Measurements from ENCODE around the gene ACVR1. TPM values are rescaled to one million over a fixed set of nuclear protein-coding genes. Genes with fewer than 3 reads are reported as not detected.
A peak's percentile ranks its signal among the peaks of the same experiment; 100 is the strongest.

ACVR1 gene
- total and polyA plus RNA-seq, 2 of the 13 experiments (the other 11 are each of a cell fraction or from before 2014, with no cell fraction given) = 2.3 to 5.4 TPM

GRCh38 chr2:157839822-157840221 is 36.3 kb downstream of the ACVR1 start:
- Histone ChIP-seq H3K27me3 (ENCODE audit: control insufficient read depth in 1 of 2, insufficient read depth in 2 of 2, low read length in 2 of 2) (no peaks in the 10 kb centered on the region), H3K4me1 (ENCODE audit: insufficient read depth, low read length) (peaks cover 76% of the 10 kb centered on the region), H3K4me2 (ENCODE audit: low read depth, low read length) (0 out of 2 replicates have a peak overlapping the region, but pooled peaks have one; percentile 96), H3K27ac (ENCODE audit: extremely low read length, insufficient read depth, low read length) (peak overlapping the region; percentile 85), H4K20me1 (ENCODE audit: insufficient read depth, low read length) (no peaks in the 10 kb centered on the region), H3K36me3 (replicated peaks in 1 of 2; ENCODE audit: control insufficient read depth in 1 of 2, insufficient read depth in 2 of 2, low read length in 2 of 2) (no peaks in the 10 kb centered on the region), H2AFZ (ENCODE audit: low read length) (no peak overlapping the region), H3K4me3 (replicated peaks in 1 of 3; ENCODE audit: insufficient read depth in 1 of 3, low read depth in 2 of 3, low read length in 3 of 3) (no peak overlapping the region), H3K9ac (ENCODE audit: insufficient read depth, low read depth, low read length) (no peak overlapping the region), H3K79me2 (ENCODE audit: insufficient read depth, low read length) (no peaks in the 10 kb centered on the region), H3K9me3 (ENCODE audit: low read length) (no peaks in the 10 kb centered on the region)
- 95% methylated on average over 2 of the region's 2 CpGs for WGBS (ENCODE audit: low lambda C conversion rate)
- in situ Hi-C loops (cut with HindIII; ENCODE audit: extremely low pct_ligation_motif_present, low pct_unique_long_range_greater_than_20kb) (no loop called here), intact Hi-C loops (cut with micrococcal nuclease; ENCODE audit: unreplicated experiment) (loop anchor here (5.0 kb wide), 1 partner anchor 58 kb away; no protein-coding TSS in a partner anchor)
- TF ChIP-seq NFATC3 (CRISPR knock-in tag; IDR thresholded peaks at IDR 0.05) (0 out of 2 replicates have a peak, but pooled peaks have one; percentile 57), ZNF337 (CRISPR knock-in tag; IDR thresholded peaks at IDR 0.05; ENCODE audit: borderline replicate concordance, low read depth) (0 out of 2 replicates have a peak, but pooled peaks have one; percentile 59), TMF1 (CRISPR knock-in tag; IDR thresholded peaks at IDR 0.05; ENCODE audit: low read depth) (no peak), SRSF9 (IDR thresholded peaks at IDR 0.05; ENCODE audit: borderline replicate concordance, insufficient read depth, low read depth, low read length, poor library complexity, severe bottlenecking) (no peak)
- no TSS peak for BruUV-seq (replicated peaks)
- DNase-seq (ENCODE audit: low spot score) (no peak), FAIRE-seq (no peak), ATAC-seq (no peak)
- ChIA-PET CTCF (ENCODE audit: low intra/inter-chr PET ratio, low total read pairs) (no interaction called here), POLR2A (interaction anchor here (0.7 to 4.0 kb wide), 3 partner anchors 36 to 37 kb away, joined by 3 to 26 read pairs (median 4); partner anchors contain the start of gene ACVR1)

- Histone ChIP-seq H3K27me3 (ENCODE audit: control insufficient read depth in 1 of 2, insufficient read depth in 2 of 2, low read length in 2 of 2) (no peaks in the 10 kb centered on the region), H3K36me3 (replicated peaks in 1 of 2; ENCODE audit: control insufficient read depth in 1 of 2, insufficient read depth in 2 of 2, low read length in 2 of 2) (no peaks in the 10 kb centered on the region), H3K79me2 (ENCODE audit: insufficient read depth, low read length) (no peaks in the 10 kb centered on the region), H3K9me3 (ENCODE audit: low read length) (no peaks in the 10 kb centered on the region), H3K4me2 (ENCODE audit: low read depth, low read length) (peak overlapping the region; percentile 96; the same call in 1 of the 2 replicates), H3K27ac (ENCODE audit: extremely low read length, insufficient read depth, low read length) (peak overlapping the region; percentile 85), H3K4me1 (ENCODE audit: insufficient read depth, low read length) (peaks cover 76% of the 10 kb centered on the region), H3K4me3 (replicated peaks in 1 of 3; ENCODE audit: insufficient read depth in 1 of 3, low read depth in 2 of 3, low read length in 3 of 3) (no peak overlapping the region), H2AFZ (ENCODE audit: low read length) (no peak overlapping the region), H4K20me1 (ENCODE audit: insufficient read depth, low read length) (no peaks in the 10 kb centered on the region), H3K9ac (ENCODE audit: insufficient read depth, low read depth, low read length) (no peak overlapping the region)
- in situ Hi-C loops (cut with HindIII; ENCODE audit: extremely low pct_ligation_motif_present, low pct_unique_long_range_greater_than_20kb) (no loop called here), intact Hi-C loops (cut with micrococcal nuclease; ENCODE audit: unreplicated experiment) (loop anchor here (5.0 kb wide), 1 partner anchor 57 kb away; no protein-coding TSS in a partner anchor)
- FAIRE-seq = no peak
- DNase-seq (ENCODE audit: low spot score) = peak; percentile 70
- 52% methylated on average over 5 of the region's 5 CpGs for WGBS (ENCODE audit: low lambda C conversion rate)
- CTCF ChIA-PET (ENCODE audit: low intra/inter-chr PET ratio, low total read pairs) = no interaction called here
- peak; percentile 65 for ATAC-seq
- POLR2A ChIA-PET = interaction anchor here (1.4 to 4.0 kb wide), 2 partner anchors 36 to 292 kb away, joined by 3 to 26 read pairs; partner anchors contain the start of gene ACVR1
- BruUV-seq (replicated peaks) = no TSS peak
- TF ChIP-seq ZBTB21 (CRISPR knock-in tag; IDR thresholded peaks at IDR 0.05) (no peak), HOXA3 (CRISPR knock-in tag; IDR thresholded peaks at IDR 0.05) (peak; percentile 42; the same call in 1 of the 2 replicates), ZNF7 (CRISPR knock-in tag; IDR thresholded peaks at IDR 0.05) (no peak), TFAP4 (IDR thresholded peaks at IDR 0.05; ENCODE audit: borderline replicate concordance, low read depth) (peak; percentile 79), CHD4 (IDR thresholded peaks at IDR 0.05; ENCODE audit: borderline replicate concordance, low read length) (0 out of 2 replicates have a peak, but pooled peaks have one; percentile 4)
These were observed 36.8 kb downstream of the ACVR1 start for GRCh38 chr2:157839162-157839801.
